SH-SY5Y (cell line): Measurements from ENCODE around the gene MOB3B.

ENCODE experiments used
- GATA2 ChIP-seq: IDR thresholded peaks from 2 replicates; pipeline ENCODE4 v1.6.1; 2011; ENCODE audit warnings: mild to moderate bottlenecking, low read depth, low read length
- GATA3 ChIP-seq: IDR thresholded peaks from 2 replicates; pipeline ENCODE4 v1.6.1; 2011; ENCODE audit warnings: low read depth, mild to moderate bottlenecking, low read length, moderate library complexity

GRCh38 chr9:27369591-27369990 is 160.0 kb downstream of the MOB3B start:
- no peak for TF ChIP-seq GATA2
- TF ChIP-seq GATA3, result no peak
